Measurements from ENCODE around the gene ROM1. TPM values are rescaled to one million over a fixed set of nuclear protein-coding genes. Genes with fewer than 3 reads are reported as not detected.

Gene ROM1
- total and polyA plus RNA-seq, 4 donors = 3.5 to 17.9 (median 9.4) TPM

DNA sequence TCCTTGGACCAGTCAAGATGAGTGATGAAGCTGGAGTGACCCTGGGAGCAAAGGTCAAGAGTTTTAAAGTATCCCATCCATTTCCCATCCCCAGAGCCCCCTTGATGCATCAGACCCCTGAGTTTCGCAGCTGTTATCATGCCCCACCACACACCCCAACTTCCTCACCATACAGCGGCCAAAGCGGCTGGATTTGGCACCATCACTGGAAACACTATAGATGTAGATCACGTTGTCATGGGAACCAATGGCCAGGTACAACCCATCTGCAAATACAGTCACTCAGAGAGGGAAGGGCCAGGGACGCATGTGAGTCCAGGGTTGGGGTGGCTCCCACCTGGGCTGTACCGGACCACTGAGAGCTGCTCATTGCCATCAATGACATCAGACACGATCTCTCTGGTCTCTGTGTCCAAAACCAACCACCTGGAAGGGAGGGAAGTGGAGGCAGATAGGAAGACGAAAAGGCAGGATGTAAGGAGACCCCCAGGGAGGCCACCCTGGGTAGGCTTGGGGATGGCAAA is 9.2 kb upstream of the ROM1 start:
- 95 to 97% methylated on average over 8 of the region's 8 CpGs for WGBS, 2 donors
- Histone ChIP-seq H3K4me3 (no peak overlapping the region), H3K9me3 (ENCODE audit: control insufficient read depth in 4 of 4, insufficient read depth in 3 of 4, low read length in 3 of 4) (no peaks in the 10 kb centered on the region), H3K27ac (ENCODE audit: low read depth in 1 of 2, low read length in 1 of 2) (no peak overlapping the region), H3K4me1 (ENCODE audit: control insufficient read depth in 5 of 5, insufficient read depth in 5 of 5, low read length in 5 of 5) (peaks cover 8 to 33% (median 12%) of the 10 kb centered on the region in 5 donors), H3K36me3 (ENCODE audit: control insufficient read depth in 4 of 4, insufficient read depth in 4 of 4, low read length in 4 of 4) (peaks cover 0 to 38% (median 20%) of the 10 kb centered on the region in 4 donors), H3K27me3 (ENCODE audit: control insufficient read depth in 3 of 3, insufficient read depth in 3 of 3, low read length in 2 of 3) (no peaks in the 10 kb centered on the region), H3K9ac (ENCODE audit: insufficient read depth in 1 of 2, low read length in 2 of 2) (no peak overlapping the region)
- TF ChIP-seq, protein P1, sequence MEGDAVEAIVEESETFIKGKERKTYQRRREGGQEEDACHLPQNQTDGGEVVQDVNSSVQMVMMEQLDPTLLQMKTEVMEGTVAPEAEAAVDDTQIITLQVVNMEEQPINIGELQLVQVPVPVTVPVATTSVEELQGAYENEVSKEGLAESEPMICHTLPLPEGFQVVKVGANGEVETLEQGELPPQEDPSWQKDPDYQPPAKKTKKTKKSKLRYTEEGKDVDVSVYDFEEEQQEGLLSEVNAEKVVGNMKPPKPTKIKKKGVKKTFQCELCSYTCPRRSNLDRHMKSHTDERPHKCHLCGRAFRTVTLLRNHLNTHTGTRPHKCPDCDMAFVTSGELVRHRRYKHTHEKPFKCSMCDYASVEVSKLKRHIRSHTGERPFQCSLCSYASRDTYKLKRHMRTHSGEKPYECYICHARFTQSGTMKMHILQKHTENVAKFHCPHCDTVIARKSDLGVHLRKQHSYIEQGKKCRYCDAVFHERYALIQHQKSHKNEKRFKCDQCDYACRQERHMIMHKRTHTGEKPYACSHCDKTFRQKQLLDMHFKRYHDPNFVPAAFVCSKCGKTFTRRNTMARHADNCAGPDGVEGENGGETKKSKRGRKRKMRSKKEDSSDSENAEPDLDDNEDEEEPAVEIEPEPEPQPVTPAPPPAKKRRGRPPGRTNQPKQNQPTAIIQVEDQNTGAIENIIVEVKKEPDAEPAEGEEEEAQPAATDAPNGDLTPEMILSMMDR (IDR thresholded peaks at IDR 0.05; ENCODE audit: control extremely low read depth, extremely low read depth) = no peak
- DNase-seq (no peak), ATAC-seq (ENCODE audit: insufficient read depth, low FRiP score) (no peak)

DNA sequence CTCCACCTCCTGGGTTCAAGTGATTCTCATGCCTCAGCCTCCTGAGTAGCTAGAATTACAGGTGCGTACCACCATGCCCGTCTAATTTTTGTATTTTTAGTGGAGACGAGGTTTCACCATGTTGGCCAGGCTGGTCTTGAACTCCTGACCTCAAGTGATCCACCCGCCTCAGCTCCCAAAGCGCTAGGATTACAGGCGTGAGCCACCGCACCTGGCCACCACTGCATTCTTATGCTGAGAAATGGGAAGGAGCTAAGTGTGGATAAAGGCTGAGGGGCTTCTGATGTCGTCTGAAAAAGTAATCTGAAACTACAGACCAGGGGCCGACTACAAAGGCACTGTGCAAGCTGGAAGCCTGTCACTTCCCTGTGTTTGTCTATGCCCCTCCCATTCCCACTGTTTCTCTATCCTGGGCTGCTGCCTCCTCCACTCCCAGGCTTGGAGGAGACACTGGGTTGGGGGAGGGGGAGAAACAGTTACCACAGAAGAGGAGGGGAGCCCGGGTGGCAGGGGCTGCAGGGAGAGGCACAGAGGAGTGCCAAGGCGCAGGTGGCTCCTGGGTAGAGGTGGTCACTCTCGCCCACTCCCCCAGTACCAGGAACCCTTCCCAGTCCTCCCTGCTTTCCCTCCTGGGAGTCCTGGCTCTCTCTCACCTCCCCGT is 8.5 kb upstream of the ROM1 start:
- Histone ChIP-seq H3K4me3 (no peak overlapping the region), H3K9me3 (ENCODE audit: control insufficient read depth in 4 of 4, insufficient read depth in 3 of 4, low read length in 3 of 4) (no peaks in the 10 kb centered on the region), H3K4me1 (ENCODE audit: control insufficient read depth in 5 of 5, insufficient read depth in 5 of 5, low read length in 5 of 5) (peaks cover 6 to 26% (median 10%) of the 10 kb centered on the region in 5 donors), H3K27me3 (ENCODE audit: control insufficient read depth in 3 of 3, insufficient read depth in 3 of 3, low read length in 2 of 3) (no peaks in the 10 kb centered on the region), H3K36me3 (ENCODE audit: control insufficient read depth in 4 of 4, insufficient read depth in 4 of 4, low read length in 4 of 4) (peaks cover 0 to 41% (median 20%) of the 10 kb centered on the region in 4 donors), H3K9ac (ENCODE audit: insufficient read depth in 1 of 2, low read length in 2 of 2) (no peak overlapping the region), H3K27ac (ENCODE audit: low read depth in 1 of 2, low read length in 1 of 2) (no peak overlapping the region)
- TF ChIP-seq, protein P1 (IDR thresholded peaks at IDR 0.05; ENCODE audit: control extremely low read depth, extremely low read depth) = no peak
- DNase-seq (no peak), ATAC-seq (ENCODE audit: insufficient read depth, low FRiP score) (no peak)
- WGBS, 2 donors = 90 to 91% methylated on average over 13 of the region's 13 CpGs

DNA sequence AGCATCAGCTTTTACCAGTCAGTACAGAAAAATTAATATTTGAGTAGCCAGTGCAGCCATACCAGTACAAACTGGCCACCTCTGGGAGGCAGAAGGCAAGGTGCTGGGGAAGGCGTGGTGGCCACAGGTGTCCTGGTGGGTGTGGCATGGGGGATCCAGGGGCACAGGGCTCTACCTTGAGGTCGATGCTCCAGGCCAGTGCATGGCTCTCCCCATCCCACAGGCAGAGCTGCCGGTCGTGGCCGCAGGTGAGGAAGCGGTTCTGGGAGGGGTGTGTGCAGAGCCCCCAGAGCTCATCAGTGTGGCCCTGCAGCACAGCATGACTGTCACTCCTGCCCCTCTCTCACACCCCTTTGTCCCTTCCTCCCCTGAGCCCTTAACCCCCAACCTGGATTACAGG is 7.6 kb upstream of the ROM1 start:
- no peak overlapping the region for H3K4me3 ChIP-seq
- H3K27me3 ChIP-seq (ENCODE audit: control insufficient read depth in 3 of 3, insufficient read depth in 3 of 3, low read length in 2 of 3) = no peaks in the 10 kb centered on the region
- H3K9ac ChIP-seq (ENCODE audit: insufficient read depth in 1 of 2, low read length in 2 of 2) = no peak overlapping the region
- no peak overlapping the region for H3K27ac ChIP-seq (ENCODE audit: low read depth in 1 of 2, low read length in 1 of 2)
- no peaks in the 10 kb centered on the region for H3K9me3 ChIP-seq (ENCODE audit: control insufficient read depth in 4 of 4, insufficient read depth in 3 of 4, low read length in 3 of 4)
- H3K4me1 ChIP-seq (ENCODE audit: control insufficient read depth in 5 of 5, insufficient read depth in 5 of 5, low read length in 5 of 5) = peaks cover 0 to 17% (median 6%) of the 10 kb centered on the region in 5 donors
- WGBS, 2 donors = 89 to 97% methylated on average over 3 to 6 of the region's 6 CpGs
- ATAC-seq (ENCODE audit: insufficient read depth, low FRiP score) (no peak), DNase-seq (no peak)
- H3K36me3 ChIP-seq (ENCODE audit: control insufficient read depth in 4 of 4, insufficient read depth in 4 of 4, low read length in 4 of 4) = peaks cover 0 to 40% (median 22%) of the 10 kb centered on the region in 4 donors
- TF ChIP-seq, protein P1 (IDR thresholded peaks at IDR 0.05; ENCODE audit: control extremely low read depth, extremely low read depth) = no peak
